Stimulated activated CD4-positive, alpha-beta T cell treated with anti-CD3 and anti-CD28 coated beads, Interleukin-12 subunit alpha, Interleukin-12 subunit beta, amount 100 ng/mL, for 24 hours (primary cell): ENCODE results near the gene SYT9.

ENCODE experiments used
- DNase-seq, 2 experiments: peaks; one replicate each; pipeline ENCODE4 v3.0.0-alpha.2; 2020; ENCODE audit warnings: low read depth in 2 of 2

The SYT9 gene

GRCh38 chr11:7427733-7428132 lies 176.0 kb downstream of the SYT9 start:
- DNase-seq = no peak

GRCh38 chr11:7428196-7428595 lies 176.5 kb downstream of the SYT9 start:
- no peak for DNase-seq

- DNase-seq = no peak
These were observed 178.8 kb downstream of the SYT9 start for GRCh38 chr11:7430496-7430895.

- DNase-seq = no peak
These were observed 183.5 kb downstream of the SYT9 start for GRCh38 chr11:7435176-7435575.

- DNase-seq = no peak
These were observed 184.4 kb downstream of the SYT9 start for GRCh38 chr11:7436146-7436545.

GRCh38 chr11:7436657-7437056 lies 185.0 kb downstream of the SYT9 start:
- DNase-seq = no peak

- DNase-seq = no peak
These were observed 186.0 kb downstream of the SYT9 start for GRCh38 chr11:7437696-7438095.

- DNase-seq = no peak
These were observed 188.1 kb downstream of the SYT9 start for GRCh38 chr11:7439746-7440320.

- peak; percentile 37 to 75 for DNase-seq
These were observed 191.0 kb downstream of the SYT9 start for GRCh38 chr11:7442588-7443215.

GRCh38 chr11:7444091-7444981 lies 192.6 kb downstream of the SYT9 start:
- DNase-seq = no peak

GRCh38 chr11:7445564-7445963 lies 193.9 kb downstream of the SYT9 start:
- no peak for DNase-seq

GRCh38 chr11:7448201-7448600 lies 196.5 kb downstream of the SYT9 start:
- DNase-seq = no peak

GRCh38 chr11:7449211-7449840 lies 197.6 kb downstream of the SYT9 start:
- no peak for DNase-seq

GRCh38 chr11:7449841-7450214 lies 198.1 kb downstream of the SYT9 start:
- no peak for DNase-seq

GRCh38 chr11:7450836-7451235 lies 199.1 kb downstream of the SYT9 start:
- DNase-seq = no peak

GRCh38 chr11:7451520-7451919 lies 199.8 kb downstream of the SYT9 start:
- DNase-seq = no peak

GRCh38 chr11:7451952-7452494 lies 200.3 kb downstream of the SYT9 start:
- DNase-seq = no peak

- no peak for DNase-seq
These were observed 203.2 kb downstream of the SYT9 start for GRCh38 chr11:7454854-7455253.

GRCh38 chr11:7457211-7457610 lies 205.5 kb downstream of the SYT9 start:
- DNase-seq = no peak

- no peak for DNase-seq
These were observed 211.0 kb downstream of the SYT9 start for GRCh38 chr11:7462706-7463105.

GRCh38 chr11:7467652-7468051 lies 215.9 kb downstream of the SYT9 start:
- no peak for DNase-seq

- no peak for DNase-seq
These were observed 217.7 kb downstream of the SYT9 start for GRCh38 chr11:7469351-7469865.
